ENCODE results near the gene COLEC11. TPM values are rescaled to one million over a fixed set of nuclear protein-coding genes. Genes with fewer than 3 reads are reported as not detected.

The COLEC11 gene
- total and polyA plus RNA-seq, 2 of the 13 experiments (the other 11 are each of a cell fraction or from before 2014, with no cell fraction given) = 1.5 to 3.0 TPM

GRCh38 chr2:3575534-3576262 is 19.2 kb upstream of the COLEC11 start (continued):
- no peak for TF ChIP-seq ZHX2 (IDR thresholded peaks at IDR 0.05; ENCODE audit: low read depth)
- TF ChIP-seq ZHX2 (CRISPR knock-in tag; IDR thresholded peaks at IDR 0.05; ENCODE audit: borderline replicate concordance) = peak; percentile 70; the same call in 1 of the 2 replicates
- no peak for TF ChIP-seq NR2F6 (IDR thresholded peaks at IDR 0.05)
- no peak for TF ChIP-seq NR2F6 (CRISPR knock-in tag; IDR thresholded peaks at IDR 0.05)
- no peak for TF ChIP-seq ZBTB4 (CRISPR knock-in tag; IDR thresholded peaks at IDR 0.05; ENCODE audit: borderline replicate concordance)
- TF ChIP-seq ADNP (CRISPR knock-in tag; IDR thresholded peaks at IDR 0.05) = no peak
- peak; percentile 31; the same call in 1 of the 2 replicates for TF ChIP-seq ZBTB43 (CRISPR knock-in tag; conservative IDR thresholded peaks at IDR 0.05)
- TF ChIP-seq ZSCAN5A (CRISPR knock-in tag; IDR thresholded peaks at IDR 0.05; ENCODE audit: borderline replicate concordance) = no peak
- 0 out of 2 replicates have a peak, but pooled peaks have one; percentile 24 for TF ChIP-seq PATZ1 (CRISPR knock-in tag; IDR thresholded peaks at IDR 0.05)
- TF ChIP-seq CTCF (CRISPR knock-in tag; IDR thresholded peaks at IDR 0.05) = no peak; the same call in 1 of the 2 replicates
- peak; percentile 17; the same call in 1 of the 2 replicates for TF ChIP-seq KDM5A (IDR thresholded peaks at IDR 0.05; ENCODE audit: borderline replicate concordance, low read length)
- TF ChIP-seq KAT8 (CRISPR knock-in tag; IDR thresholded peaks at IDR 0.05) = no peak
